NCI-H1105 treated with DMSO at 0.1 percent for 48 hours (cell line): ENCODE data around the gene ERP27.

Source experiments
- DNase-seq: peaks from one replicate; lab custom pipeline; 2025; lab: John Stamatoyannopoulos, UW

ERP27 gene

GRCh38 chr12:14959463-14959862 is 21.1 kb upstream of the ERP27 start:
- DNase-seq = no peak

DNA sequence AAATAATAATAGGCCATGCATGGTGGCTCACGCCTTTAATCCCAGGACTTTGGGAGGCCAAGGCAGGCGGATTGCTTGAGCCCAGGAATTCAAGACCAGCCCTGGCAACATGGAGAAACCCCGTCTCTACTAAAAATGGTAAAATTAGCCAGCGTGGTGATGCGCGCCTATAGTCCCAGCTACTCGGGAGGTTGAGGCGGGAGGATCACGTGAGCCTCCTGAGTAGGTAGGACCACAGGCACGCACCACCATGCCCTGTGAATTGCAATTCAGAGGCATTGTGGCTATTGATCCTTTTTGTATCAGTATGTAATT is 20.7 kb upstream of the ERP27 start:
- no peak for DNase-seq

GRCh38 chr12:14958361-14959125 is 20.2 kb upstream of the ERP27 start:
- DNase-seq = no peak

GRCh38 chr12:14957551-14958168 is 19.3 kb upstream of the ERP27 start:
- no peak for DNase-seq

DNA sequence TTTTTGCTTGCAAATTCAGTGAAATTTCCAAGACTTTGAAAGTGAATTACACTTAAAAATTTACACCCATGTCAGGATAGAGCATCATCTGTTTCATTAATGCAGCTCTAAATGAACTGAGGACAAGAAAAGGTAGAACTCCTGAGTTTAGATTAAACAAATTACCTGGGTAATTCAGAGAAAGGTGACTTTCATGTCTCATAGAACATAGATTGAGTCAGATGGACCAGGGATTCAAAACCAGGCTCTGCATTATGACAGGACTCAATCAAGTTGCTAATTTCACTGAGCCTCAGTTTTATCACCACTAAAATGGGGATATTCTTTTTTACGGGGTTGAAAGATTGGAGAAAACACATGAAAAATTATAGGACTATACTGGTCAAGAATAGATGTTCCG is 18.6 kb upstream of the ERP27 start:
- no peak for DNase-seq

GRCh38 chr12:14956024-14956891 is 17.9 kb upstream of the ERP27 start:
- no peak for DNase-seq

- no peak for DNase-seq
Measured at GRCh38 chr12:14954269-14954668, 15.9 kb upstream of the ERP27 start.

DNA sequence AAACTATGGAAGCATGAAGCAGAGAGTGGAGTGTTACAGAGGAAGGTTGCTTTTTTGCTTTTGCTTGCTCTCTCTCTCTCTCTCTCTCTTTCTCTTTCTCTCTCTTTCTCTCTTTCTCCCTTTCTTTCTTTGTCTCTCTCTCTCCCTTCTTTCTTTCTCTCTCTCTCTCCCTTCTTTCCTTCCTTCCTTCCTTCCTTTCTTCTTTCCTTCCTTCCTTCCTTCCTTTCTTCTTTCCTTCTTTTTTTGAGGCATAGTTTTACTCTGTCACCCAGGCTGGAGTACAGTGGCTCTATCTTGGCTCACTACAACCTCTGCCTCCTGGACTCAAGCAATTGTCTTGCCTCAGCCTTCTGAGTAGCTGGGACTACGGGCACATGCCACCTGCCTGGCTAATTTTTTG is 15.4 kb upstream of the ERP27 start:
- DNase-seq = no peak

DNA sequence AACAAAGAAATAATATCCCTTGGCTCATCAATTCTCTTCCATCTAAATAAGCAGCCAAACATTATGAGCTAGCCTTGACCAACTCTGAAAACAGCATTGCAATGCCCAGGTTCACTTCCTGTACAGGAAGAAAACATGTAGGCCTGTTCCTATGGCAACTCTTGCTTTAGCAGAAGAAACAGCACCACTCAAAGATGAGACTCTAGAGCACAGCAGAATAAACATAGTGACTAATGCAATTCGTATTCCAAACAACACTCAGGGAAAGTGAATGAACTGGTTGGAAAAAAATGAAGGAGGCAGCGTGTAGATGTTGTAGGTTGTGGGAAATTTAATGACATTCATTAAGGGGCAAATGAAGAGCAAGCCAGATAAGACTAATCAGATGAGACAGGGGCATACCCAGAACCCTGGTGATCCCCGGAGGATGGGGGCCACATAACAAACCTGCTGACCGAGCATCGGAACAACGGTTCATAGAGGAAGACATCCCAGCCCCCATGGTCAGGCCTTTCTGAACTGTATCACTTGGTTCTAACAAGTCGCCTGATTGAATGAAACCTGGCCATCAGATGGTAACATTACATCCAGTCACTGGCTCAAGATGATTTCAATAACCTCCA is 14.1 kb upstream of the ERP27 start:
- no peak for DNase-seq

DNA sequence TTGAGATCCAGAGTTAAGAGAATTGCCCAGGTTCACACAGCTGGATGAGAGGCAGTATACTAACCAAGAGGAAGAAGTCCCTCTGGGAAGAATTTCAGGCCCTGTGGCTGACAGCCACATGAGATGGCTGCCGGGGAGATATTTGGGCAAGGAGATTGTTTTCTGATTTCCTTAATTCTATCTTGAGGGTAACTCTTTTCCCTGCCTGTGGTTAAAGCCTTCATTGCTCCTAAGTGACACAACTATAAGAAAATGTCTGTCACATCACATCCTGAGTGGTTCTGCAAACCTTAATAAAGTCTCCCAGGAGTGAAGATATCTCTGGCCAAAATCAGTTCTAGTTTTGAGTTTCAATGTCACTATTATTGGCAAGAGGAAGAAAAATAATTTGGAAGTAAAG is 13.5 kb upstream of the ERP27 start:
- DNase-seq = no peak

DNA sequence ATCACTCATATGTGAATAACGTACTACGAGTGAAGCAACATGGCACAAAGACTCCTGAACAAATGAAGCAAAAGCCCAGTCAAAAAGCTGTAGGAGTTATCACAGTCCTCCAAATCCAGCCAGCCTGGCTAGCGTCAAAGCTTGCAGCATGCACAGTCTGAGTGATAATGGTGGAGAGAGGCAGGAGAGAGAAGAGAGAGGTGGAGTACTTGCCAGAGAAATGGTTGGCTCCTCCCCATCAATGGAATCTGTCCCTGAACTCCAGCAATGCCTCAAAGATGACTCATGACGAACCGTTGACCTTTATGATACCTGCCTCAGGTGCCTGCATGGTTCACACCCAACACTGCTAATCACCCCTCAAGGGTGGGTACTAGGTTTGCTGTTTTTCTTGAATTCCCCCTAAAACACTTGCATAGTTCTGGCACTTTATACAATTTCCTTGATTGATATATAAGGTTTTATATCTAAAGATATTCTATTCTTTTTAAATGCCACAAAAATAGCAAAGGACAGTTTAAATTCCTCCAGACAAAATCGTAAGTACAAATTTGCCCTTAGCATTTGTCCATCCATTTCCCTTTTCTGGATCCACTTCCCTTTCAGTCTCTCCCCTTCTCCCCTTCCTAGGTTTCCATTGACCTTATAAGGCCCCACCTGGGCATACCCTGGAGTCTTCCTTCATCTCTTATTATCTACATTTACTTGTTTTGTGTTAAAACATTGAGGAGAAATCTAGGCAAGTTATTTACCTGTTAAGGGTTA is 12.8 kb upstream of the ERP27 start:
- DNase-seq = no peak

- DNase-seq = no peak
Measured at GRCh38 chr12:14950421-14950820, 12.1 kb upstream of the ERP27 start.

GRCh38 chr12:14949631-14950030 is 11.3 kb upstream of the ERP27 start:
- no peak for DNase-seq

GRCh38 chr12:14948672-14949071 is 10.3 kb upstream of the ERP27 start:
- DNase-seq = no peak

- no peak for DNase-seq
Measured at GRCh38 chr12:14946861-14947260, 8.5 kb upstream of the ERP27 start.

GRCh38 chr12:14946162-14946561 is 7.8 kb upstream of the ERP27 start:
- DNase-seq = no peak

- DNase-seq = no peak
Measured at GRCh38 chr12:14942196-14942931, 4.0 kb upstream of the ERP27 start.

DNA sequence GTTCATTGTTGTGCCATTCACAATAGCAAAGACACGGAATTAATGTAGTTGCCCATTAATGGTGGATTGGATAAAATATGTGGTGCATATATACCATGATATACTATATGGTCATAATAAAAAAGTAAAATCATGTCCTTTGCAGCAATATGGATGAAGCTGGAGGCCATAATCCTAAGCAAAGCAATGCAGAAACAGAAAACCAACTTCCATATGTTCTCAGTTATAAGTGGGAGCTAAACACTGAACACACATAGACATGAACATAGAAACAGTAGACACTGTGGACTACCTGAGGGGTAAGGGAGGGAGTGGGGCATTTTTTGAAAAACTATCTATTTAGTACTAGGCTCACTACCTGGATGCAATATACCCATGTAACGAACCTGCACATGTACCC is 3.0 kb upstream of the ERP27 start:
- DNase-seq = no peak

DNA sequence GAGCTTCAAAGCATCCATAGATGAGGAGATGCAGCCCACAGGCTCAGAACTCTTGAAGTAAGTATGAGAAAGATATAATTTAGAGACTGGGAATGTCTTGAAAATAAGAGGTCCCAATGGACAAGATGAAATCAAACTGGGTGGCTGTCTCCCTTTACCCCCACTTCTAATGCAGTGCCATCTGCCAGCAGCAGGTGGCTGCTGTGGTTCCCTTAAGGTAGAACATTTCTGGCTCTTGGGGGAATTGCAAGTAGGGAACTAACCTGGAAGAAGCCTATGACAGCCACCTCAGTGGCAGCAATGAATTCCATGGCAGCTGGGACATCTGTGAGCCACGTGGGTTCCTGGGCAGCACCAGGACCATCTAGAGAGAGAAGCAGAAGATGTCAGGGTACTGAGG is 648 bp downstream of the ERP27 start:
- no peak for DNase-seq

- DNase-seq = no peak
Measured at GRCh38 chr12:14937014-14937413, 1.3 kb downstream of the ERP27 start.

DNA sequence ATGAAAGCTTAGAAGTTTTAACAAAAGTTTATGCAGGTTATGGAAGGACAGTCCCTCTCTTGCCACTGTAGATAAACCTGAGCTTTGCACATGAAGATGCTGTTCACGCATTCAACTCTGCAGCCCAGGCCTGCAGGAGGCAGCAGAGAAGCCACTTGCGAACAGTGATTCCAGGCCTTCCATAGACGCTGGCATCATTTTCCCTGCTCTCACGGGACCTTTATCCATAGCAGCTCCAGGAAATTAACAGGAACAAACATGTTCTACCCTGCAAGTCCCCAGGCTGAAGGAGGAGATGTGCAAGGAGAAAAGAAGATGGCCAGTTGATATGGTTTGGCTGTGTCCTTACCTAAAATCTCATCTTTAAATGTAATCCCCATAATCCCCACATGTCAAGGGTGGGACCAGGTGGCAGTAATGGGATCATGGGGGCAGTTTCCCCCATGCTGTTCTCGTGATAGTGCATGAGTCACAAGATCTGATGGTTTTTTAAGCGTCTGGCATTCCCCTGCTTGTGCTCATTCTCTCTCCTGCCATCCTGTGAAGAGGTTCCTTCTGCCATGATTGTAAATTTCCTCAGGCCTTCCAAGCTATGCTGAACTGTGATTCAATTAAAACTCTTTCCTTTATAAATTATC is 2.0 kb downstream of the ERP27 start:
- DNase-seq = no peak
